Non-pigmented ciliary epithelial cell (primary cell): Measurements from ENCODE around the gene SOD3.

Experiments used
- DNase-seq: peaks from one replicate; pipeline ENCODE4 v3.0.0-alpha.2; 2010; ENCODE audit warnings: low read depth

SOD3 gene

DNA sequence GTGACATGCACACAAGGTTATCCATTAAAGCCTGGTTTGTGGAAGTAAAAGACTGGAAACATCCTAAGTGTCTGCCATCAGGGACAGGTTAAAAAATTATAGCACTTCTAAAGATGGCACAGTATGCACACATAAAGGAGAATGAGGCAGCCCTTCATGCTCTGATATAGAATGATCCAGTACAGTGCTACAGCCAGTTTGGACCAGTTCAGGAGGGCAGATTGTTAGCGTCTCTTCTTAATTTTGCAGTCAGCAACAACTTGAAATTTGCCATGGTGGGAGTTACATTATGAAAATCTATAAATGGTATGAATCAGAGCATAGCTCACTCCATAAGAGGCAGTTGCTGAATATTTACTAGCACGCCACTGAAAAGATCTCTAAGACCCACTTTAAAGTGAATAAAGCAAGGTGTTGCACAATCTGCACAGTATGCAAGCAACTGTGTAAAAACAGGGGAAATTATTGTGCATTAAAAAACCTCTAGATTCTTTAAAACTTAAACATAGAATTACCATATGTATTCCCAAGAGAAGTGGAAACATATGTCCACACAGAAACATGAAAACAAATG, 20.3 kb upstream of the SOD3 start:
- no peak for DNase-seq

DNA sequence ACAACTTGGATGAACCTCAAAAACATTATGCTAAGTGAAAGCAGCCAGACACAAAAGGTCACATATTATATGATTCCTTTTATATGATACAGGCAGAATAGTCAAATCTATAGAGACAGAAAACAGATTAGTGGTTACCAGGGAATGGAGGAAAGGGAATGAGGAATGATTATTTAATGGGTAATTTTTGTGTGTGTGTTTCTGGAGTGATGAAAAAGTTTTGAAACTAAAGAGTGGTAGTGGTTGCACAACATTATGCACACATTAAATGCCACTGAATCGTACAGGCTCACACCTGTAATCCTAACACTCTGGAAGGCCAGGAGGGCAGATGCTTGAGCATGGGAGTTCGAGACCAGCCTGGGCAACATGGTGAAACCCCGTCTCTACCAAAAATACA, 19.6 kb upstream of the SOD3 start:
- DNase-seq, result no peak

DNA sequence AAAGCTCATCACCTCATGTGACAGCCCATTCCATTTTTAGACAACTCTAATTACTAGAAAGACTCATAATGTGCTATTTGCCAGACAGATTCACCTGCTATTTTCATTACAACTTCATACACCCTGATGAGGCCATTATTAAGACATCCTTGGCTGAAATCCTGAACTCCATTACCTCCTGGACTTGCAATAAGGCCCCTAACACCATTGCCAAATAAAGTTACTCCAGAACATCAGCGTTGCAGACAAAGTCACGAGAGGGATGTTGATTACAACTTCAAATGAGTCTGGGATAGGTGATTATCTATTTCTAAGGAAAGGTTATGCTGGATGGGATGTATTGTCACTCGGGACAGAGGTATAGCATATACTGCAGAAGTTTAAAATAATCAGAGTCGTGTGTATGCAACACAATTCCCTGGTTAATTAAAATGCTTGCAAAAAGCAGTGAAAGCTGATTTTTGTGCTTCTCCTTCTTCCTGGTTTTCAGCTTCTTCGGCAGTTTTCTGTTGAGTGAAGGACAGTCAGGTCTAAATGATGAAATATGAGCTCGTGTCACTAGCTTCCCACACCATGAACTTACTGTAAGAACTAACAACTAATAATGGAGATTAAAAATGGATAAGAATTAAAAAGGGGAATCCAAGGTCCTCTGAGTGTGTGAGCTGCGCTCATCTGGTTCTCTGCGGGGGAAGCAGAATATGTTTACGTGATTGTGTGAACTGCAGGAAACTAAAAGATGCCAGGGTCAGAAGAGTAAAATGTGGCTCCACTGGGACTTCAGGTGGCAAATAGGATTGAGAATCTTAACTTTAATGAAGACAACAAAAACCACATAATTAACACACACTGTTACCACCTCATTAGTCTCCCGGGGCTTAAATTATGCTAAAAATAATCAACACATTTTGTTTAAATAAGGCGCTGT, 17.6 kb upstream of the SOD3 start:
- no peak for DNase-seq

DNA sequence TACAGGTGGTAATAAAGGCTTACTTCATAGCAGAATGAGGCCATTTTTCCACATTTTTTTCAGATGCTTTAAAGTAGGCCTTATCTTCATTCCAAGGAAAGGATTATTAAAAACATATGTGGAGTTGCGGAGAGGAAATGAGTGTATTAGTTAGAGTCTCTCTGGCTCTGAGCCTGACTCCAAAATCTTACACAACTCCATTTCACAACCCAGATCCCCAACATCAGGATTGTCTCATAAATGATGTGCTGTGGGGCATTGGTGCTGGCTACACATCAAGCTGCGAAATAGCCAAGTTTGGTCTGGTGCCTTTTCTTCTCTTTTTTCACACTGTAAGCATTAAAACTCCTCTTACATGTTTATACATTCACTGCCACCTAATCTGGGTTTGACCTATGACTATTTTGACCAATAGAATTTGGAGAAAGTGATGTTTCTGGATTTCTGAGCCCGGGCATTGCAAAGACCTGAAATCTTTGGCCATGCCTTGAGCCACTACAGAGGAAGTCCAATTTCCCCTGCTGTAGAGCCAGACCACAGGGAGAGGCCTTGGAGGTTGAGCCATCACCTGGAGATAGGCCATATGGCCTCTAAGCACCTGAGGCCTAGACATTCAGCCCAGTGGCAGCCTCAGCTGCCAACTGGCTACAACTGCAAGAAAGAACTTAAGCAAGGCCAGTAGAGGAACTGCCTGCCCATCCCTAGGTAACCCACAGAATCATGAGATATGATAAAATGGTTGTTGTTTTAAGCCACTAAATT, 16.7 kb upstream of the SOD3 start:
- peak; percentile 75 for DNase-seq

DNA sequence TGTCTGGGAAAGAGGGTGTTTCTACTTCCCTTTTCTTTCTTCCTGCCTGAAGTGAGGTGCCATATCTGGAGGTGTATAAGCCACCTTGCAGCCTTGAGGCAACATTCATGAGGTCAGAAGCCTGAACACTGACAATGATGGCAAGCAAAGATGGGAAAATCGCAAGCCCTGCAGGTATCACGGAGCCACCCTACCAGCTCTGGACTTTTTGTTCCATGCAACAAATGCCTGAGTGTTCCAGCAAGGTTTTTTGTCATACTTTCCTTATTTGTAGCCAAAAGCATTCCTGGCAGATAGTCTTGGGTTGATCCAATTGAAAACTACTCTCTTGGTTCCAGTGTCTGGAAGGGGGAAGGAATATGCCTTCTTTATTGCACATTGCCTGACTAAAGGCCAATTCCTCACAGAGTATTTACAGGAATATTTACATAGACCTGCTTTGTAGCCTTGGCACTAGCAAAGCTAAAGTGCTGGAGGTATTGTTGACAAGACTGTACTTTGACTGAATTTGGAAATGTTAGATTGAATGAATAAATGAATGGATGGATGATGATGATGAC, 14.4 kb upstream of the SOD3 start:
- no peak for DNase-seq

DNA sequence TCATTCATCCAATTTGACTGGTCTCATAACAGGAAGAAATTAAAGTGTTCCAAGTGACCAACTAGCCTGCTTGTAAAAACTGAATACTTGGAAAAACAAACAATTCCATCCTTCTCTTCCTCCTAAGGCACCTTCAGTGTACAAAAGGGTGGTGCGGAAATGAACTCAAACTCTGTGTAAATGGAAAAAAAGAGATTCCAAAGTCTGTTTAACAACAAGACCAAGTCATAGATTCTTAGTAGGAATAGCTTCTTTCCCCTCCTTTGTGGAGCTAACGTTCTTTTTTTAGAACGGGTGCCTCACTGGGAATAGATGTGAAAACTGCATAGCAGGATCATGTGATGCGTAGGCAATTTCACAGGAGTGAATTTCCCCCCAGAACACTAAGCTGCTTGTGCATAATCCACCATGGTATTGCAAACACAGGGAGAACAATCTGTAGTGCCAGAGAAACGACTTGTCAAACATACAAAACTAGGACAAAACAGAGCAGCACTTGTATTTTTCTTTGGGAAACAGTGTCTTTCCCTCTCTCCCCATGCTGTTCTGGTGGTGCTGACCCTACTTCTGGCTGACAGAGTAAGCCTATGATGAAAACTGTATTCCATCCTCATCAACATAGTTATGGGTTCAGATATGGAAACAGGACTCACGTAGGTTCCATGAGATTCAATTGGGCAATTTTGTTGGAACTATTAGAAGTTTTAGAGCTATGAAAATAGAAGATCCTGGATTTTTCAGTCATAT, 13.2 kb upstream of the SOD3 start:
- DNase-seq, result no peak

DNA sequence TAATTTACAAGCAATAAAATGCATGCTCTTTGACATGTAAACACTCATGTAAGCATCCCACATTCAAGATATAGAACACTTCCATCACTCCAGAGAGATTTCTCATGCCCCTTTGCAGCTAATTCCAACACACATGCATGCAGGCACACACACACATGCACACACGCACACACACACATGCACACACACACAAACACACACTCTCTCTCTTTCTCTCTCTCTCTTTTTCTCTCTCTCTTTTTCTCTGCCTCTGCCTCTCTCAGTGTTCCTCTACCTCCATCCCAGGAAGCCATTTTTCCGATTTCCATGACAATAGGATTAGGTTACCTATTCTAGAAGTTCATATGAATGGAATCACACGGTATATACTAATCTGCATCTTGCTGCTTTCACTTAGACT, 11.9 kb upstream of the SOD3 start:
- DNase-seq, result no peak

DNA sequence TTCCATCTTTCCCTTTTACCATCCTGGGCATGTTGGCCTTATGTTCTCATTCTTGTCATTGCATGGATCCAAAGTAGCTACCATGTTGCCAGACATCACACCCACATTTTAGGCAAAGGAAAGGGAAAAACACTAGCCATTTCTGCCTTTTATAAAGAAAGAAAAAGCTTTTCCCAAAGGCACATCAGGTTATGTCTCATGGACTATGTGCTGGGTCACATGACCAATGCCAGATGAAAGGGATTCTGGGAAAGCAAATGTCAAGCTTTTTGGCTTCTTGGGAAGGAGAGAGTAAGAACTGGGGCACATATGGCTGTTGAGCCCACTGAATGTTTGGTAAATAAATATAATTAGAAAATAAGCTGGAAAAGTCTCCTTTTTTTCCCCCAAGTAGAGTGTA, 4.3 kb upstream of the SOD3 start:
- DNase-seq, result no peak

DNA sequence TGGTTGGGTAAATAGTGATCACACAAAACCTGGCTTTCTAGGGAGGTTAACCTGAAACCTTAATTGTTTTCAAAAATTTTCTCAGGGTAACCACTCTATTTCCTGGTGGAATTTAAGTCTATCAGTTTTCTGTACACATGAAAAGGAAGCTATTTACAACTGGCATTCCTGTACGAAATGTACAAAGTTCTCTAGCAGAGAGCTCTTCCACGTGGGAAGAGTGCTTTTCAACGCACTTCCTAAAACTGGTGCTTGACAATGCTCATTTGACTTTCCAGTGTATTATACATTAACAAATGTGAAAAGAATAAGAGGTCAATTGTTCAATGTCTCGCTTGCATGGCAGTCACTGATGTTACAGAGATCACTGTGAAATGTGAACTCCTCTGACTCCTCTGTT, 2.8 kb upstream of the SOD3 start:
- DNase-seq, result no peak

DNA sequence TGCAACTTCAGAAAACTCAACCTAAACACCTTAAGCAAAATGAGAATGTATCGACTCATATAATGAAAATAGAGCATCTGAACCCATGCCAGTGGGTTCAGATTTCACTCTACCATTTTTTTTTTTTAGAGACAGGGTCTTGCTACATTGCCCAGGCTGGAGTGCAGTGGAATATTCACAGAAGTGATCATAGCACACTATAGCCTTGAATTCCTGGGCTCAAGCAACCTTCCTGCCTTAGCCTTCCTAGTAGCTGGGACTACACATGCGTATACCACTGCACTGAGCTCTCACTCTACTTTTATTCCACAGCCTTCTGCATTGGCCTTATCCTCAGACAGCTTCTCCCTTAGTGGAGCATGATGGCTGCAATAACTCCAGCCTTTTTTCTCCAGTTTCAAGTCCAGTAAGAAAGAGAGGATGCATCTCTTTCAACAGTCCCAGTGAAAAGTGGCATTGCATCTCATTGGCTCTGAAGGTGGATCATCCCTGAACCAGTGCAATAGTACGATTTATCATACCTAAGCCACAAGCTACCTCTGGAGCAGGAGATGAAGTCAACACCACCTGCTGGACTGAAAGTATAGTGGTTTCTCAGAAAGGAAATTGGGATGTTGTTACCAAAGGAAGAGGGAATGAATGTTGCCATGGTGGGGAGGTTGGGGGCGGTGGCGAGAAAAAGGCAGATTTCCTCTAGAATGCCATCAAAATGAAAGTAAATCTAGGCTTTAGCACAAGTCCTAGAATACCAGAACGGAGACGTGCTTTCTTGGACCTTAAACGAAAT, 2.0 kb upstream of the SOD3 start:
- no peak for DNase-seq

DNA sequence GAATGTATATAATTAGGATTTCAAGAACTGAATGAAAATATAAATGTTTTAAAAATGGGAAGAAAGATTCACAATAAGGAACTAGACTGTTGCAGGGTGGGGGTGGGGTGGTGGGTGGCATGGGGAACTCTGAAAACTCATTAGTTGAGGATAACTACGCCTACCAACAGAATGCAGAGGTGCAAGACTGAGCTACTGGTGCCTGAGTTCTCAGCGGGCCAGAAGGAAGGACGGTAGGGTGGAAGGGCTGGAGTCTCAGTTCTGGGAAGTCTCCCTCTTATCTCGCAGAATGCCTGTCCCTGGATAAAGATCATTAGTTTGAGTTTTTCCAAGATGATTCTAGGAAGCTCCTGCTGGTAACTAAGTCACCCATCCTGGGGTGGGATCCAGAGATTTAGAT, 1.3 kb upstream of the SOD3 start:
- no peak for DNase-seq

DNA sequence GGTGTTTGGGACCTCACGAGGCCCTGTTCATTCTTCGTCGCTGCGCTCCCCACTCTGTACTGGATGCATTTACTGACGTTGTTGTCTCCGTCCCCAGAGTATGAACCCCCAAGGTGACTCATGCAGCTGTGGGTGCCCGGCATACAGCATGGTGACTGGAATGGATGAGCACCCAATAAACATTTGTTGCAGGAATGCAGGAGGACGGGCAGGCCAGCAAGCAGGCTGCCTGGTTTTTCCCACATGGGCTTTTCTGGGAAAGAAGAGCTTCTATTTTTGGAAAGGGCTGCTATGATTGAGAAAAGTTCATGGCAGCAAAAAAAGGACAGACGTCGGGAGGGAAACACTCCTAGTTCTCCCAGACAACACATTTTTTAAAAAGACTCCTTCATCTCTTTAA, 893 bp upstream of the SOD3 start:
- DNase-seq, result no peak

DNA sequence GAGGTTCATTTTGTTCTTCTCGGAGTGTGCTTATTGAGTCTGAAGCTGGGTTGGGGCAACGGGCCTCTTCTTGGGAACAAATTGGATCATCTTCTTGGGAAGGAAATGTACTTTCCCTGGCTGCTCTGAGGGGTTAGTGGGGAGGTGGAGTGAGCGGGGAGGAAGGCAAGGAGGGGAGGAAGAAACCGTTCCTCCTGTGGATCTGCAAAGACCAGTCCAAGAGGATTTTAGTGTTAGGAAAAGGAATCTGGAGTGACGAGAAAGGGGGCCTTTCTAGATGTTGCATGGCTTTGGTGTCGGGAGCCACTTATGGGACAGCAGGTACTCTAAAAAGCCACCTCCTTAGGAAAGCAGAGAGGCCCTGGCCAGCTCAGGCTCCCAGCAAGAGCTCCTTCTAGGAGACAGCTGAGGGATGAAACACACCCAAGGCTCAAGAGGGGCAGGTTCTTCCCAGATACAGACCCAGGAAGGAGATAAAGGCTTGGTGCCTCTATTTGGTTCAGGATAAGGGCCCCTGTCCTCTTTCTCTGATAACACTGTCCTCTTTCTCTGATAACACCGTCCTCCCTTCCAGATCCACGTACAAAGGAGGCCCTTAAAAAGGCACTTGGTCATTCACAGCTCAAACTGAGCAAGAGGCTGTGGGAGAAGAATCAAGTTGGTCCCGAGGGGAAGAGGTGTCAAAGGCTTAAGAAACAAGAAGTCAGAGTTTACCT, 451 bp downstream of the SOD3 start:
- DNase-seq, result no peak

DNA sequence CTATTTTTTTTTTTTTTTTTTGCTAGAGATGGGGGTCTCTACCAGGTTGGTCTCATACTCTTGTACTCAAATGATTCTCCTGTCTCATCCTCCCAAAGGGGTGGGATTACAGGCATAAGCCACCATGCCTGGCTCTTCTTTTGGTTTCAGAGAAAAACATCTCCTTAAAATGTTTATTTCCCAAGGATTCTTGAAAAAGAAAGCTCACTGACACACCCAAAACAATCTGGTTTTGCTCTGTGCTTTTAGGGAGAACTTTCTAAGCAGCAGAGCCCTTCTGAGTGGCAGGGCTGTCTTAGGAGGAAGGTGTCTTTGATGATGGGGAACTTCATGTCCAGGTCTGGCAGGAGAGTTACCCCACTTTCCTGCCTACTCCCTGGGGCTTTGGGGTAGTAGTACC, 1.2 kb downstream of the SOD3 start:
- DNase-seq, result no peak

DNA sequence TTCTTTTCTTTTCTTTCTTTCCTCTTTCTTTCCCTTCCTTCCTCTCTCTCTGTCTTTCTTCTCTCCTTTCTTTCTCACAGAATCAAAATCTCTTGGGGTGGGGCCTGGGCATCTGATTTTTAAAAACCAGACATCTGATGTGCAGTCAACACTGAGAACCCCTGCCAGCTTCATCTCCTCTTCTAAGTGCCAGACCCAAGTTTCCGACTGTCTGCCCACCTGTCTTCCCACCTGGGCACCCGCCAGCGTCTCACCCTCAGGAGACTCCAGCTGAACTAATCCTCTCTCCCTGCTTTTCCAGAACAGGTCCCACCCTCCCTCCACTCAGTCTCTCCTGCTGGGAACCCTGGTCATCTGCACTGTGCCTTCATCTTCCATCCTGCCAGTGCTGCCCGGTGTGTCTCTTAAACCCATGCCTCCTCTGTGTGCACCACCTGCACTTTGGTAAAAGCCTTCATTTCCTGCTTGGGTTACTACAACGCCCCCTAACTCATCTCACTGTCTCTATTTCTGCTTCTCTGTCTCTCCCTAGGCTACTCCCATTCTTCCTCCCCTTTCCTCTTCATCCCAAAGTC, 2.8 kb downstream of the SOD3 start:
- no peak for DNase-seq

DNA sequence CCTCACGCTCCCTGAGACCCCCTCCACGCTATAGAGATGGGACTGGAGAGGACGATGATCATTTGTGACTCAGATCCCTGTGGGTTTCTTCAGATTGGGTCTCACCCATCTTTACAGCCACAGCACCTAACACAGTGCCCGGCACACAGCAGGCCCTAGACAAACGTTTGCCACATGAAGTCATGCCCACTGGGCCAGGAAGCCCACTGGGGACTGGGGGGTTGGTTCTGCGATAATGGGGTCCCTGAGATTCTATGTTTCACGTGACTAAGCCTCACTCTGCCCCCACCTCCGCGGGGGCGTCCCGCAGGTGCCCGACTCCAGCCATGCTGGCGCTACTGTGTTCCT, 3.8 kb downstream of the SOD3 start:
- no peak for DNase-seq

DNA sequence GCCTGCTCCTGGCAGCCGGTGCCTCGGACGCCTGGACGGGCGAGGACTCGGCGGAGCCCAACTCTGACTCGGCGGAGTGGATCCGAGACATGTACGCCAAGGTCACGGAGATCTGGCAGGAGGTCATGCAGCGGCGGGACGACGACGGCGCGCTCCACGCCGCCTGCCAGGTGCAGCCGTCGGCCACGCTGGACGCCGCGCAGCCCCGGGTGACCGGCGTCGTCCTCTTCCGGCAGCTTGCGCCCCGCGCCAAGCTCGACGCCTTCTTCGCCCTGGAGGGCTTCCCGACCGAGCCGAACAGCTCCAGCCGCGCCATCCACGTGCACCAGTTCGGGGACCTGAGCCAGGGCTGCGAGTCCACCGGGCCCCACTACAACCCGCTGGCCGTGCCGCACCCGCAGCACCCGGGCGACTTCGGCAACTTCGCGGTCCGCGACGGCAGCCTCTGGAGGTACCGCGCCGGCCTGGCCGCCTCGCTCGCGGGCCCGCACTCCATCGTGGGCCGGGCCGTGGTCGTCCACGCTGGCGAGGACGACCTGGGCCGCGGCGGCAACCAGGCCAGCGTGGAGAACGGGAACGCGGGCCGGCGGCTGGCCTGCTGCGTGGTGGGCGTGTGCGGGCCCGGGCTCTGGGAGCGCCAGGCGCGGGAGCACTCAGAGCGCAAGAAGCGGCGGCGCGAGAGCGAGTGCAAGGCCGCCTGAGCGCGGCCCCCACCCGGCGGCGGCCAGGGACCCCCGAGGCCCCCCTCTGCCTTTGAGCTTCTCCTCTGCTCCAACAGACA, 4.4 kb downstream of the SOD3 start:
- DNase-seq, result no peak

DNA sequence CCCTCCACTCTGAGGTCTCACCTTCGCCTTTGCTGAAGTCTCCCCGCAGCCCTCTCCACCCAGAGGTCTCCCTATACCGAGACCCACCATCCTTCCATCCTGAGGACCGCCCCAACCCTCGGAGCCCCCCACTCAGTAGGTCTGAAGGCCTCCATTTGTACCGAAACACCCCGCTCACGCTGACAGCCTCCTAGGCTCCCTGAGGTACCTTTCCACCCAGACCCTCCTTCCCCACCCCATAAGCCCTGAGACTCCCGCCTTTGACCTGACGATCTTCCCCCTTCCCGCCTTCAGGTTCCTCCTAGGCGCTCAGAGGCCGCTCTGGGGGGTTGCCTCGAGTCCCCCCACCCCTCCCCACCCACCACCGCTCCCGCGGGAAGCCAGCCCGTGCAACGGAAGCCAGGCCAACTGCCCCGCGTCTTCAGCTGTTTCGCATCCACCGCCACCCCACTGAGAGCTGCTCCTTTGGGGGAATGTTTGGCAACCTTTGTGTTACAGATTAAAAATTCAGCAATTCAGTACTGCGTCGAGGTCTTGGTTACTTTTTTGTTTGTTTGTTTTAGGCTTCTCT, 5.0 kb downstream of the SOD3 start:
- DNase-seq, result no peak
